Putamen (tissue), 1 donor: ENCODE data around the gene HIPK3.
"Not testable (repeated sequence)": the region's sequence is repeated elsewhere in the genome, so short reads cannot be mapped to it uniquely, and the experiment has no call there.

ENCODE experiments used
- DNase-seq: peaks from one replicate; pipeline ENCODE4 v3.0.0-alpha.2; 2016; ENCODE audit warnings: low spot score

Gene HIPK3

GRCh38 chr11:33259869-33260268, 2.7 kb downstream of the HIPK3 start:
- DNase-seq: no peak

- DNase-seq: not testable (repeated sequence)
These were observed 4.2 kb downstream of the HIPK3 start for GRCh38 chr11:33261350-33261749.

- DNase-seq: no peak
These were observed 4.9 kb downstream of the HIPK3 start for GRCh38 chr11:33262011-33262645.

GRCh38 chr11:33263549-33263948, 6.4 kb downstream of the HIPK3 start:
- no peak for DNase-seq

- no peak for DNase-seq
These were observed 7.7 kb downstream of the HIPK3 start for GRCh38 chr11:33264926-33265325.

- DNase-seq: no peak
These were observed 9.4 kb downstream of the HIPK3 start for GRCh38 chr11:33266393-33267215.

GRCh38 chr11:33268945-33269540, 11.9 kb downstream of the HIPK3 start:
- DNase-seq: no peak

GRCh38 chr11:33269822-33270221, 12.6 kb downstream of the HIPK3 start:
- no peak for DNase-seq

- no peak for DNase-seq
These were observed 13.9 kb downstream of the HIPK3 start for GRCh38 chr11:33271059-33271458.

GRCh38 chr11:33272338-33273107, 15.3 kb downstream of the HIPK3 start:
- DNase-seq: no peak

GRCh38 chr11:33273656-33274055, 16.5 kb downstream of the HIPK3 start:
- DNase-seq: no peak

GRCh38 chr11:33280411-33280810, 23.2 kb downstream of the HIPK3 start:
- no peak for DNase-seq

GRCh38 chr11:33281758-33282157, 24.6 kb downstream of the HIPK3 start:
- no peak for DNase-seq

GRCh38 chr11:33284818-33285217, 27.6 kb downstream of the HIPK3 start:
- no peak for DNase-seq

GRCh38 chr11:33290319-33290718, 33.1 kb downstream of the HIPK3 start:
- DNase-seq: peak; percentile 28

GRCh38 chr11:33291004-33291777, 34.0 kb downstream of the HIPK3 start:
- DNase-seq: no peak

GRCh38 chr11:33292311-33292710, 35.1 kb downstream of the HIPK3 start:
- DNase-seq: no peak

GRCh38 chr11:33294224-33294623, 37.0 kb downstream of the HIPK3 start:
- DNase-seq: no peak

- DNase-seq: no peak
These were observed 37.6 kb downstream of the HIPK3 start for GRCh38 chr11:33294797-33295196.

GRCh38 chr11:33296695-33297094, 39.5 kb downstream of the HIPK3 start:
- DNase-seq: no peak

- DNase-seq: no peak
These were observed 46.4 kb downstream of the HIPK3 start for GRCh38 chr11:33303541-33303940.

GRCh38 chr11:33306821-33307220, 49.6 kb downstream of the HIPK3 start:
- DNase-seq: not testable (repeated sequence)
